AG04450 (cell line): ENCODE results near the gene SHC3. TPM values are rescaled to one million over a fixed set of nuclear protein-coding genes. Genes with fewer than 3 reads are reported as not detected.

Source experiments
- CTCF ChIA-PET: fragments of 300-600, 350-600 bp; formaldehyde crosslinking; extraction: SDS; loops from one replicate; lab custom pipeline; 2022; ENCODE audit warnings: antibody characterized with exemption, inconsistent platforms; lab: Charles Lee
- POLR2A ChIA-PET: fragments of 350-600 bp; formaldehyde crosslinking; extraction: SDS; loops from one replicate; lab custom pipeline; 2021; ENCODE audit warnings: antibody characterized with exemption, inconsistent platforms; lab: Yijun Ruan, JAX
- DNase-seq: peaks from one replicate; pipeline ENCODE4 v3.0.0-alpha.2; 2011; ENCODE audit warnings: low read depth, low spot score
- H3K27ac ChIP-seq: one replicate; pipeline ENCODE4 v1.5.1; 2012; ENCODE audit warnings: low read depth, low read length, control low read depth
- H3K27me3 ChIP-seq: one replicate; pipeline ENCODE4 v1.6.0; 2012; ENCODE audit warnings: low read length; ENCODE audit not compliant: control insufficient read depth, insufficient read depth
- H3K4me3 ChIP-seq: 2 replicates; pipeline ENCODE4 v1.5.1; 2011; ENCODE audit warnings: mild to moderate bottlenecking, low read depth, low read length, control low read depth
- H3K9me3 ChIP-seq: 2 replicates; pipeline ENCODE4 v1.5.1; 2012; ENCODE audit warnings: low read length; ENCODE audit not compliant: control insufficient read depth, insufficient read depth
- CTCF ChIP-seq: IDR thresholded peaks from 2 replicates; pipeline ENCODE4 v1.5.1; 2011; ENCODE audit warnings: low read depth, low read length, control low read depth, inconsistent platforms
- polyA plus RNA-seq: library from polyadenylated mRNA; depleted of rRNA; stranded (reverse); fragments of >200 nt; gene quantifications from 2 replicates; pipeline ENCODE4 v1.2.3, GENCODE V29; 2011

The SHC3 gene
- polyA plus RNA-seq, 1 experiment: 4.3 TPM

- no peak overlapping the region for H3K27ac ChIP-seq
- CTCF ChIA-PET: no interaction called here
- no peak for DNase-seq
- H3K4me3 ChIP-seq: no peak overlapping the region
- no peaks in the 10 kb centered on the region for H3K9me3 ChIP-seq
- H3K27me3 ChIP-seq: no peaks in the 10 kb centered on the region
- POLR2A ChIA-PET: no interaction called here
- no peak for TF ChIP-seq CTCF
Observed at GRCh38 chr9:89049646-89050045, 129.0 kb downstream of the SHC3 start.

DNA sequence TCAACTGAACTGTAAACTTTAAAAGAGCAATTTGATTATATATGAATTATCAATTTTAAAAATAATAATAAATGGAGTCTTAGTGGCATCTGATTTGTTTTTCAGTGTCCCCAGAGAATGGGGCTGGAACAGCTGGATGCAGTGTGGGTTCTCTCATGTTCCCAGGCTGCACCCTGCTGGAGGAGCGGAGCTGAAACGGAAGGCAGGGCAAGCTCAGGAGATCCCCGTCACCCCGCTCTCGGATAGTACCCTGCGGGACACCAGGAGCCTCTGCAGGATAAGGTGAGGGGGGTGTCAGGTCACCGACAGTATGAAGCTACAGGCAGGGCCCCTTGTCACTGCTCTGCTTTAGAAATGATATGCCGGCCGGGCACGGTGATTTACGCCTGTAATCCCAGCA is 130.0 kb downstream of the SHC3 start:
- Histone ChIP-seq H3K27me3 (no peaks in the 10 kb centered on the region), H3K4me3 (no peak overlapping the region), H3K27ac (no peak overlapping the region), H3K9me3 (no peaks in the 10 kb centered on the region)
- DNase-seq: no peak
- no peak for TF ChIP-seq CTCF
- ChIA-PET POLR2A (no interaction called here), CTCF (no interaction called here)

- no peak for TF ChIP-seq CTCF
- Histone ChIP-seq H3K9me3 (no peaks in the 10 kb centered on the region), H3K27me3 (no peaks in the 10 kb centered on the region), H3K4me3 (no peak overlapping the region), H3K27ac (no peak overlapping the region)
- ChIA-PET CTCF (no interaction called here), POLR2A (no interaction called here)
- no peak for DNase-seq
Observed at GRCh38 chr9:89047667-89048066, 131.0 kb downstream of the SHC3 start.

- H3K27ac ChIP-seq: no peak overlapping the region
- H3K27me3 ChIP-seq: no peaks in the 10 kb centered on the region
- POLR2A ChIA-PET: no interaction called here
- no peak for DNase-seq
- H3K9me3 ChIP-seq: no peaks in the 10 kb centered on the region
- no peak overlapping the region for H3K4me3 ChIP-seq
- TF ChIP-seq CTCF: no peak
- CTCF ChIA-PET: no interaction called here
Observed at GRCh38 chr9:89046832-89047231, 131.8 kb downstream of the SHC3 start.

- DNase-seq: no peak
- ChIA-PET POLR2A (no interaction called here), CTCF (no interaction called here)
- Histone ChIP-seq H3K4me3 (no peak overlapping the region), H3K27me3 (no peaks in the 10 kb centered on the region), H3K9me3 (no peaks in the 10 kb centered on the region), H3K27ac (no peak overlapping the region)
- no peak for TF ChIP-seq CTCF
Observed at GRCh38 chr9:89044881-89045280, 133.7 kb downstream of the SHC3 start.
